HG03558 (cell line): Measurements from ENCODE around the gene MEGF8.

Experiments
- ATAC-seq: cut with Tn5 transposase; IDR thresholded peaks from one replicate; pipeline ENCODE4 v1.9.1; 2021; ENCODE audit warnings: moderate number of reproducible peaks; ENCODE audit not compliant: unreplicated experiment; ENCODE audit errors: extremely low read depth

The MEGF8 gene

DNA sequence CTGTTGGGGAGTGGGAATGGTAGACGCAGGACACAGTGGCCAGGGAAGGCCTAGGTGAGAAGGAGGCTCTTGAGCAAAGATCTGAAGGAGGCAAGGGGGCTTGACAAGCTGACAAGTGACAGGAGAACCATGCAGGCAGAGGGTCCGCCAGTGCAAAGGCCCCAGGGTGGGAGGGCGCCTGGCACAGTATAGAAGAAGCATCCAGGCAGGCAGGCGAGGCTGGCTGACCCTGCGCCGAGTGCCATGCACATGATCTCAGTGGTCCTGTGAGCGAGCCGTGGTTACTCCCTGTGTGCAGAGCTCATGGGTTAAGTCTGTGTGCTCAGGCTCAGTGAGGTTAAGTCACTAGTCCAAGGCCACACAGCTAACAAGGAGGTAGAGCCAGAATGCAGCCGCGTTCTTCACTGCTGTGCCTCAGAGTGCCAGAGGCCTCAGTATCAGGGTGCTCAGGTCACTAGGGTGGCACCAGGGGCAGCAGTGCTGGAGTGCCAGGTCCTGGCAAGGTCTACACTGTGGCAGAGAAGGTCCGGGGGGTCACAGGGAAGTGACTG lies 49.5 kb downstream of the MEGF8 start:
- ATAC-seq, result no peak

- no peak for ATAC-seq
Observed at GRCh38 chr19:42375415-42376176, 50.2 kb downstream of the MEGF8 start.

- no peak for ATAC-seq
Observed at GRCh38 chr19:42376177-42376555, 50.7 kb downstream of the MEGF8 start.

DNA sequence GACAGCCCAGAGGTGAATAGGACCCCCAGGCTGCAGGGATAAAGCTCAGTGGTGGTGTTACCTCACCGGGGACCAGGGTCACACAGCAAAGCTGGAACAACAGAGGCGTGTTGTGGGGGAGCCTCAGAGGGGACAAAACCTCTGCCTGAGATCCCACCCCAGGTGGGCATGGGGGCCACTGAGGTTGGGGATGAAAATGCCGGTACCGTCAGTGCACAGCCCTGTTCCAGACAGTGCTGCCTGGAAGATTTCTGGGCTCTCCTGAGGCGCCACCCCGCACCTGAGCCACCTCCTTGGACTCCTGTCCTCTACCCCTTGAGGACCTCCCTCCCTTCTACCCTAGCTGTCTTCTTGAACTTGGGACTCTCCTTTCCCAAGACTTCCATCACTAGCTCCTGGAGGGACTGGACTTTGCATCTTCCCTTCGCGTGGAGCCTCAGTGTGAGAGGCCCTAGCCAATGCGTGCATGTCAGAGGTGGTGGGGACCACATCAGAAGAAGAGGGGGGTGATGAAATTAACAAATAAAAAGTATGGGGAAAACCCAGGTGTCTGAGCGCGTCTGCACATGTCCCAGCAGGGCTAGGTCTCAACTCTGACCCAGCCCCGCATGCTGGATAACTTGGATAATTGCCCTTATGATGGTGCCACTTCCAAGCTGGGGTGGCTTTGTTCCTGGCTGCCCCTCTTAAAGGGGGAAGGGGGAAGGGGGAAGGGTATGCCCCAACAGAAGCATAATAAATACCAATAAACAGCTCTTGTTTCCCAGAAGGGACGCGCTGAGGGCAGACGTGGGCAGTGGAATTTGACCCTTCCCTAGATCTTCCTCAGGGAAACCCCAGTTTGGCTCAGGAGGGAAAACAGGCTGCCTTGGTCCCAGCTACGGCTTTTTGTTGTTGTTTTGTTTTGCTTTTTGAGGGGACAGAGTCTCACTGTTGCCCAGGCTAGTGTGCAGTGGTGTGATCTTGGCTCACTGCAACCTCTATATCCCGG lies 53.1 kb downstream of the MEGF8 start:
- no peak for ATAC-seq

- no peak for ATAC-seq
Observed at GRCh38 chr19:42380155-42380554, 54.7 kb downstream of the MEGF8 start.

- ATAC-seq, result no peak
Observed at GRCh38 chr19:42386974-42387707, 61.7 kb downstream of the MEGF8 start.

DNA sequence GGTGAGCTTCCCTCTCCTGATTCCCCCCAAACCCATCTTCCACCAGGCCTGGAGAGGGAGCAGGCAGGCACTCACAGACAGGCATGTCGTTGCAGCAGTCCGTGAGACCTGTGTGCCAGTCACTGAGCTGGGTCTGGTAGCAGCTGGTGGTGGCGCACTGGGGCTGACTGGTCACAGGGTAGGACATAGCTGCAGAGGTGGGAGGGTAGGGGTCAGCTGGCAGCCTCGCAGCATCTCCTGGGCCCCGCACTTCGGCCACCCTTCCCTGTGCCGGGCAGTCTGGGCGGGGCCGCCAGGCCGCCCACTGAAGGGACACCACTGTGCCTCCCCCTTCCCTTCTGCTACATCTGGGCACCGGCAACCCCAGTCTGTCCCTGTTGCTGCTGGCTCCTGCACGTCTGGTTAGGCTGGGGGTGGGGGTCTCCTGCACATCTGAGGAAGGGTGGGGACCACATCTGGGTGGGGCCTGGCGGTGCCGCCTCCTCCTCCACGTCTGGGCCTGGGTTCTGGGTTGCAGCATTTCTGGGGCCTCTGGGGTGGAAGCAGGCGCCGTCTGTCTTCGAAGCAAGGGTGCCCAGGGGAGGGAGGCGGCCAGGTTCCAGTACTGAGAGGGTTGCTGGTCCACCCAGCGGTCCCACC lies 63.5 kb downstream of the MEGF8 start:
- no peak for ATAC-seq

- ATAC-seq, result no peak
Observed at GRCh38 chr19:42389899-42390298, 64.5 kb downstream of the MEGF8 start, which contains the start of gene CNFN. Gene CNFN, minus strand, starts transcription at chr19:42390297. Its CDS starts 1,260 bp downstream, at chr19:42389037.

GRCh38 chr19:42392165-42392564 lies 66.7 kb downstream of the MEGF8 start:
- ATAC-seq, result no peak

GRCh38 chr19:42394751-42395150 lies 69.3 kb downstream of the MEGF8 start:
- no peak for ATAC-seq

GRCh38 chr19:42396381-42397262 lies 71.2 kb downstream of the MEGF8 start:
- ATAC-seq, result peak; percentile 95

GRCh38 chr19:42397263-42398166 lies 72.1 kb downstream of the MEGF8 start:
- ATAC-seq, result no peak

- no peak for ATAC-seq
Observed at GRCh38 chr19:42400404-42400803, 75.0 kb downstream of the MEGF8 start.

DNA sequence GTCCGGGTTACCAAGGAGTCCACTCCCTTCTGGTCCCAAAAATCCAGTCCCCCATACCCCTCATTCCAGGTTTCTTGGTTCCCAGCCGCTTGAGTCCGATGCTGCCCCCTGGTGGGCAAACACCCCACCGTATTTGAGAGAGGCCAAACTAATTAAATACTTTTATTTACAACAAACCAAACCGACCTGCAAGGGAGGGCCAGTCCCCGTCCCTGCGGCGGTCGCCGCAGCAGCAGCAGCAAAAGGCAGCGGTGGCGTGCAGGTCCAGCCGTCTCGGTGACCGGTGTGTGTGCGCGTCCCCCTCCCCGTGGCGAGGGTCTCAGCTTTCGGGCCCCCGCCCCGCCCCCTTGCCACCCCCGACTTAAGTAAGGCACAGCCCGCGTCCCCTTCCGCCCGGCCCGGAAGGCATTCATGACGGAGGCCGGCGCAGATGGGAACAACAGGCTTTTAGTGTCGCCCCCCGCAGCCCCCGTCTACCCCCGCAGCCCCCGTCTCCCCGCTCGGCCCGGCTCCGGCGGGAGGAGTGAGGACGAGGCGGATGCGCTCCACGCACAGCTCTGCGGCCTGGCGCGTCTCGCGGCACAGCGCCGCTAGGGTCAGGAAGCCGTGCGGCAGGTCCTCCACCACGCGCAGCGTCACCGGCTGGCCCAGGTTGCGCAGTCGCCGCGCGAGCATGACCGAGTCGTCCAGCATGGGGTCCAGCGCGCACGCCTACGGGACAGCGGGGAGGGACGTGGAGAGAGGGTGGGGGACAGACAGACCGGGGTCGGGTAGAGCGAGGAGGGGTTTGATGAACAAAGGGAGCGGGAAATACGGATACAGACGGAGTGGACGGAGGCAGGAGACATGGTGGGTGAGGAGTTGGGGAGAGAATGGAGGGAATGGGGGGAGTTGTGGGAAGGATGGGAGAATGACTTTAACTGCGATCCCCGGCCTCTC lies 76.2 kb downstream of the MEGF8 start:
- no peak for ATAC-seq

GRCh38 chr19:42402376-42403116 lies 77.1 kb downstream of the MEGF8 start:
- ATAC-seq, result no peak

DNA sequence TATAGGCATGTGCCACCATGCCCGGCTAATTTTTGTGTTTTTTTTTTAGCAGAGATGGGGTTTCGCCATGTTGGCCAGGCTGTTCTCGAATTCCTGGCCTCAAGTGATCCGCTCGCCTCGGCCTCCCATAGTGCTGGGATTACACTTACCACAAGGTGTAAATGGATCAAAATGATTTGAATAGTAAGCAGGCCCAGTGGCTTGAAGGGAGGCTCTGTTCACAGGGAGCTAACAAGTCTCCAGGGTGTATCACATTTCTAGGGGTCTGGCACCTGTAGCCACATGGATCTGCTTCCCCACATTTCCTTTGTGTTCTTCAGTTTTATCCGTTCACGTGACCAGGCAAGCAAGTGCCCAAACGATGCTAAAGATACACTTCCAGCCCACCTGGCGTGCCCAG lies 78.2 kb downstream of the MEGF8 start:
- no peak for ATAC-seq
